Esophagus squamous epithelium (tissue), 5 donors: Measurements from ENCODE around the gene TMEM145. TPM values are rescaled to one million over a fixed set of nuclear protein-coding genes. Genes with fewer than 3 reads are reported as not detected.
A peak's percentile ranks its signal among the peaks of the same experiment; 100 is the strongest.

Source experiments
- DNase-seq: peaks from one replicate; lab custom pipeline; 2025; lab: John Stamatoyannopoulos, UW
- H3K27ac ChIP-seq, 4 donors: fragments of 200-600 bp; sonication (generic); one replicate each; pipeline ENCODE4 v1.5.1; 2016 to 2019; ENCODE audit warnings: mild to moderate bottlenecking in 1 of 4
- H3K27me3 ChIP-seq, 4 donors: fragments of 200-600 bp; sonication (generic); 1 replicate in 3 of 4; 2 replicates in 1 of 4; pipeline versions ENCODE4 v1.5.1 to v1.6.0; 2017 to 2021; ENCODE audit warnings: antibody characterized with exemption in 1 of 4
- H3K36me3 ChIP-seq, 3 donors: fragments of 200-600 bp; sonication (generic); one replicate each; pipeline ENCODE4 v1.5.1; 2016 to 2019
- H3K4me1 ChIP-seq, 3 donors: fragments of 200-600 bp; sonication (generic); one replicate each; pipeline ENCODE4 v1.5.1; 2017 to 2019
- H3K4me3 ChIP-seq, 4 donors: fragments of 200-600 bp; sonication (generic); 1 replicate in 3 of 4; 2 replicates in 1 of 4; pipeline ENCODE4 v1.5.1; 2016 to 2019; ENCODE audit warnings: mild to moderate bottlenecking in 2 of 4, moderate library complexity in 1 of 4
- H3K9me3 ChIP-seq, 3 donors: fragments of 200-600 bp; sonication (generic); one replicate each; pipeline ENCODE4 v1.5.1; 2016 to 2019
- CTCF ChIP-seq, 6 experiments: fragments of 450-650 bp in 4 of 6; fragments of 200-600 bp in 2 of 6; sonication (generic) in 2 of 6; IDR thresholded peaks; one replicate each; pipeline ENCODE4 v1.5.1; 2016 to 2019; ENCODE audit warnings: antibody characterized with exemption in 6 of 6, mild to moderate bottlenecking in 4 of 6, moderate library complexity in 4 of 6
- POLR2A ChIP-seq, 4 donors: fragments of 450-650 bp; IDR thresholded peaks; one replicate each; pipeline ENCODE4 v1.6.1; 2017; ENCODE audit warnings: antibody characterized with exemption in 4 of 4, mild to moderate bottlenecking in 4 of 4, moderate library complexity in 3 of 4
- WGBS, 2 donors: methylation state at CpG; one replicate each; pipeline ENCODE4 v1.1.5; 2018; 5-methylcytosine and 5-hydroxymethylcytosine counted together
- intact Hi-C: fragments of 100-400 bp; cut with DNase I; formaldehyde crosslinking; loops from one replicate; pipeline ENCODE4 v1.15.0; 2022
- total RNA-seq, 4 donors: library from RNA; depleted of rRNA; stranded (reverse); fragments of >200 nt; gene quantifications; one replicate each; pipeline ENCODE4 v1.1.0, GENCODE V29; 2016
- donor health status: DM: yes; HTN: yes; CAD: no.

The TMEM145 gene
- total RNA-seq, 4 donors from 2014 or later, result not detected

GRCh38 chr19:42281146-42281826, 31.8 kb upstream of the TMEM145 start:
- Histone ChIP-seq H3K36me3 (peaks cover 0 to 5% (median 0%) of the 10 kb centered on the region in 3 donors), H3K27ac (peak overlapping the region; percentile 84 to 99 (median 96)), H3K27me3 (no peaks in the 10 kb centered on the region), H3K4me3 (peak overlapping the region; percentile 34 to 96 (median 76)), H3K4me1 (peaks cover 77 to 92% (median 82%) of the 10 kb centered on the region in 3 donors), H3K9me3 (no peaks in the 10 kb centered on the region)
- intact Hi-C loops, result no loop called here
- 0 to 6% methylated on average over 5 to 7 of the region's 25 CpGs for WGBS, 2 donors
- no peak for DNase-seq
- TF ChIP-seq POLR2A (IDR thresholded peaks at IDR 0.05) (no peak), CTCF (IDR thresholded peaks at IDR 0.05) (peak in 3 of 6 experiments; percentile 10 to 14 (median 12))

GRCh38 chr19:42281827-42282762, 31.0 kb upstream of the TMEM145 start:
- intact Hi-C loops, result no loop called here
- Histone ChIP-seq H3K27me3 (no peaks in the 10 kb centered on the region), H3K4me3 (peak overlapping the region in 3 of 4 donors; percentile 63 to 96 (median 88)), H3K27ac (peak overlapping the region; percentile 84 to 99 (median 96)), H3K4me1 (peaks cover 74 to 92% (median 79%) of the 10 kb centered on the region in 3 donors), H3K9me3 (no peaks in the 10 kb centered on the region), H3K36me3 (peaks cover 3 to 5% (median 3%) of the 10 kb centered on the region in 3 donors)
- WGBS, 2 donors, result 6 to 22% methylated on average over 2 to 6 of the region's 7 CpGs
- TF ChIP-seq POLR2A (IDR thresholded peaks at IDR 0.05) (no peak), CTCF (IDR thresholded peaks at IDR 0.05) (no peak)
- no peak for DNase-seq

- intact Hi-C loops, result no loop called here
- no peak for TF ChIP-seq CTCF (IDR thresholded peaks at IDR 0.05)
- TF ChIP-seq POLR2A (IDR thresholded peaks at IDR 0.05), result no peak
- 19 to 28% methylated on average over 3 to 4 of the region's 4 CpGs for WGBS, 2 donors
- Histone ChIP-seq H3K36me3 (peaks cover 10 to 12% (median 10%) of the 10 kb centered on the region in 3 donors), H3K27ac (peak overlapping the region; percentile 84 to 99 (median 96)), H3K4me3 (peak overlapping the region in 2 of 4 donors; percentile 71 to 87), H3K9me3 (no peaks in the 10 kb centered on the region), H3K4me1 (peaks cover 66 to 92% (median 72%) of the 10 kb centered on the region in 3 donors), H3K27me3 (no peaks in the 10 kb centered on the region)
- no peak for DNase-seq
Measured at GRCh38 chr19:42282819-42283187, 30.3 kb upstream of the TMEM145 start.

- 1% methylated on average over 23 to 32 of the region's 74 CpGs for WGBS, 2 donors
- intact Hi-C loops, result no loop called here
- H3K27ac ChIP-seq, result peak overlapping the region; percentile 84 to 99 (median 96)
- DNase-seq, result peak; percentile 87
- peaks cover 60 to 87% (median 66%) of the 10 kb centered on the region in 3 donors for H3K4me1 ChIP-seq
- no peaks in the 10 kb centered on the region for H3K9me3 ChIP-seq
- peak overlapping the region; percentile 41 to 87 (median 64) for H3K4me3 ChIP-seq
- H3K27me3 ChIP-seq, result no peaks in the 10 kb centered on the region
- TF ChIP-seq POLR2A (IDR thresholded peaks at IDR 0.05) (peak in 2 of 4 donors; percentile 39 to 78), CTCF (IDR thresholded peaks at IDR 0.05) (peak in 1 of 6 experiments; percentile 8)
- H3K36me3 ChIP-seq, result peaks cover 15 to 19% (median 16%) of the 10 kb centered on the region in 3 donors
Measured at GRCh38 chr19:42283188-42284065, 29.7 kb upstream of the TMEM145 start.
